GM12801 (cell line): ENCODE measurements around the gene GLYATL2.

ENCODE experiments used
- TF ChIP-seq, protein P1 (sequence below): IDR thresholded peaks from one replicate; pipeline ENCODE4 v1.5.1; 2011; ENCODE audit warnings: control low read depth; ENCODE audit not compliant: insufficient read length; ENCODE audit errors: extremely low read depth

The GLYATL2 gene, protein sequence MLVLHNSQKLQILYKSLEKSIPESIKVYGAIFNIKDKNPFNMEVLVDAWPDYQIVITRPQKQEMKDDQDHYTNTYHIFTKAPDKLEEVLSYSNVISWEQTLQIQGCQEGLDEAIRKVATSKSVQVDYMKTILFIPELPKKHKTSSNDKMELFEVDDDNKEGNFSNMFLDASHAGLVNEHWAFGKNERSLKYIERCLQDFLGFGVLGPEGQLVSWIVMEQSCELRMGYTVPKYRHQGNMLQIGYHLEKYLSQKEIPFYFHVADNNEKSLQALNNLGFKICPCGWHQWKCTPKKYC

DNA sequence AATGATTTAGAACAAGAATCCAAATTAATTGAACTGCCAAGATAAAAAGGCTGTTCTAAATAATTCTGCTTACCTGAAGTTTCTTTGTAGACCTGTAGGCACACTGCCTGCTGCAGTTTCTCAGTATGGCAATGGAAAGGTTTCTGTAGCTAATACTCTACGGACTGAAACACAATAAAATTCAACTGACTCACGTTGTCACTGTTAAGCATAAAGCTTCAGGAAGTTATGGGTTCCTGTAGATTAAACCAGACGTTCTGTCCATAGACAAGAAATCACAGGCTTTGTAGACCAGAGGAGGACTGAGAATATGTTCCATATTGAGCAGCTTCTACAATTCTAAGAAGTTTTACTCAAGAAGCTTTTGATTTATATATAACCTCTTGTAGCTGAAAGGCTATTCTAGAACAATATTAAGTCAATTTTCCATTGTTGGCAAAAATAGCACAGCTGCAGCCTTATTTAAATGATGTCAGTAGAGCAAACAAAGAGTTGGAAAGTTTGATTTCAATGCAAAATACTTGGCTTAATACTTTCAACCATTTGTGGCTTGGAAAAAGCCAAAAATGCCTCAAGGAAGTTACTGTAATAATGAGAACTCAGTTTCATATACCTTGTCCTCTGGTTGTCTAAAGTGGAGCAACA lies at the start of gene GLYATL2:
Gene GLYATL2 (minus strand): TSS at position 344 of the 645 bp plus-strand sequence. CDS start 5,092 bp downstream, outside the sequence.
- TF ChIP-seq, protein P1, sequence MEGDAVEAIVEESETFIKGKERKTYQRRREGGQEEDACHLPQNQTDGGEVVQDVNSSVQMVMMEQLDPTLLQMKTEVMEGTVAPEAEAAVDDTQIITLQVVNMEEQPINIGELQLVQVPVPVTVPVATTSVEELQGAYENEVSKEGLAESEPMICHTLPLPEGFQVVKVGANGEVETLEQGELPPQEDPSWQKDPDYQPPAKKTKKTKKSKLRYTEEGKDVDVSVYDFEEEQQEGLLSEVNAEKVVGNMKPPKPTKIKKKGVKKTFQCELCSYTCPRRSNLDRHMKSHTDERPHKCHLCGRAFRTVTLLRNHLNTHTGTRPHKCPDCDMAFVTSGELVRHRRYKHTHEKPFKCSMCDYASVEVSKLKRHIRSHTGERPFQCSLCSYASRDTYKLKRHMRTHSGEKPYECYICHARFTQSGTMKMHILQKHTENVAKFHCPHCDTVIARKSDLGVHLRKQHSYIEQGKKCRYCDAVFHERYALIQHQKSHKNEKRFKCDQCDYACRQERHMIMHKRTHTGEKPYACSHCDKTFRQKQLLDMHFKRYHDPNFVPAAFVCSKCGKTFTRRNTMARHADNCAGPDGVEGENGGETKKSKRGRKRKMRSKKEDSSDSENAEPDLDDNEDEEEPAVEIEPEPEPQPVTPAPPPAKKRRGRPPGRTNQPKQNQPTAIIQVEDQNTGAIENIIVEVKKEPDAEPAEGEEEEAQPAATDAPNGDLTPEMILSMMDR: no peak

DNA sequence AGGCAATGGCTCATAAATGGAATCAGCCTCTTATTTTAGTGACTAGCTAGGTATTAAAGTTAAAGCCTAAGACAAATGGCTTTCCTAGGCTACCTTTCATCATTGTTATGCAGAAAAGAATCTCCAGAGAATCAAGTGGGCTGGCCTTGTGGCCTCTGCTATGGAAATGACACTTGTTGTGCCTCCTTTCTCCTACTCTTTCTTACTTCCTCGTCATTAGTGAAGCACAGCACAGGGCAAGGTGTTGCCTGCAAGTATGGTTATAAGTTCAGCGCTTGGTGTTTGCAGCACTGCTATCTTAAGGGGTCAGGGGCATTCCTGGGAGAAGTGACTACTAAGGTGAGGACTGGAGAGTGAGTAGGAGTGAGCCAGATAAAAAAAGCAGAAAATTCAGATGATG lies 49.4 kb upstream of the GLYATL2 start:
- TF ChIP-seq, protein P1: no peak

DNA sequence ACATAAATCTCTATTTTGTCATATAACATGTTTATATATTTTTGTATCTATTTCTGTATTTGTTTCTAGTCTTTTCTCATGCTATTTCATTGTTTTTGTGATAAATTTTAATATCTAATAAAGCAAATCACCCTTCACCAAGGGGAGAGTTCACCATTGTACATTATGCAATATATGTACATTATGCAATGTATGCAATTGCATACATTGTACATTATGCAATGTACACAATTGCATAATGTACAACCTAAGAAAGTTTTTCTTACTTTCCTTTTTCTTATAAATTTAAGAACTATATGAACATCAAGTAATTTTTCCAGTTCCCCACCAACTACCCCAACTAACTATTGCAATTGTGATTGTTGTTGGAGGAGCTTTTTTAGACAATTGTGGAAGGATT lies 44.1 kb upstream of the GLYATL2 start:
- TF ChIP-seq, protein P1: no peak

DNA sequence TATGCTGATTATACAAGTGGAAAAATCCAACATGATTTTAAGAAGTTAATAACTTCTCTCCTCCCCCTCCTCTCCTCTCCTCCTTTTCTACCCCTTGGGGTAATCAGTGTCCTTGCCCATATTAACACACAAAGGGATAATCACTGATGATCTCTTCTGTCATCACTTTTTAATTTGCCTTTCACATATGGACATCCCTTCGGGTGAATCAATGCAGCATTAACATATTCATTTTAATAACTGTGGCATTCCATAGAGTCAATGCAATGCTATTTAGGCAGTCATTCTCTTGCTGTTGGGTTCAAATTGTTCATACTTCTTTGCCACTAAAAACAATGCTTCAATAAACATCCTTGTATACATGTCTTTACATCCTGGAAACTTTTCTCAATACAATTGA lies 42.9 kb upstream of the GLYATL2 start:
- TF ChIP-seq, protein P1: no peak

DNA sequence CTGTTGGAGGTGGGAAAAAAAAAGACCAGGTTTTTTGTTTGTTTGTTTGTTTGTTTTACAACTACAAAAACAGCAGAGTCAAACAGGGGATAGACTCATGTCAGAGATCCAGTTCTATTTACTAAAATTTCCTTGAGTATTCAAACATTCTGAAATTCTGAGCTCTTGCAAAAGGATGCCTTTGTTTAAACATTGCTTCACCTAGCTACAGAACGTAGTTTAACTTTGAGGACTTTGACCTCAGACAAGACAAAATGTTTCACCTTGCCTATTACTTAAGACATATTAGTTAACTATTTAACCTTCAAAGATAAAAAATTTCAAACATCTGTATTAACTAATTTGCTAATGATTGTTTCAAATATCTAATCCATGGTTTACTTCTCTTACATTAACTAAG lies 36.1 kb upstream of the GLYATL2 start:
- TF ChIP-seq, protein P1: no peak

DNA sequence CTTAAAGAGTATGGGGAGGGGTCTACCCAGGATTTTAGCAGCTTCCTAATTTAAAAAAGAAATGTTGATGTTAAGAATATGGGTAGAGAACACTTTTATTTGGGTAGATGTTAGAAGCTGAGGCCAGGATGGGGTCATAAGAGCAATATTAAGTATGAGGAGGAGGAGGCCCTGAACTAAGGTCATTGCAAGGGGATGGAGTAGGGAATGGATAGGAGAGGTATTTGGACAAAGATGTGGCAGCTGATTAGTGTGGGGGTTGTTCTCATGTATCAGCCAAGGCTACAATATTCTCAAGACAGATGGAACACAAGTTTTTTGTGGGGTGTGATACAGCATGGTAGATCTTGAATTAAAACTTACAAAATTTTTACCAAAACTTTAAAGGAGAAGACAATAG lies 35.7 kb upstream of the GLYATL2 start:
- TF ChIP-seq, protein P1: no peak

DNA sequence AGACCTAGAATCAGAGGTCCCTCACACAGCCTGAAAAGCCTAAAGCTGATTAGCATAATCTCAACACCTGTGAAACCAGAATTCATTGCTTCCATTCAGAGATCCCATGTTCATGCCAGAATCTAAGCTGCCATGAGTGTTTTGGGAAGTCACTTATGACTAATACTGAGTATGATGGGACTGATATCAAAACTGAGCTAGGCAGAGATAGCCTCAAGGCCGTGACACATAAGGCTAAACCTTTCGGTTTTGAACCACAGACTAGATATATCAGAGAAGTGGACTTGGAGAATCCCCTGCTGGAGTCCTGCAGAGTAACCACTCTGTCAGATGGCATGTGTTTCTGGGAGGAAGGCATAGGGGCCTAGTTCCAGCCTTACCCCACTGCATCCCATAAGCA lies 23.1 kb upstream of the GLYATL2 start:
- TF ChIP-seq, protein P1: no peak
